Measurements from ENCODE around the gene SASH1.

GRCh38 chr6:148565930-148566663, 223.5 kb downstream of the SASH1 start:
- TF ChIP-seq CTCF (IDR thresholded peaks at IDR 0.05; ENCODE audit: low read depth, low read length, poor library complexity, severe bottlenecking) (no peak), EZH2phosphoT487 (IDR thresholded peaks at IDR 0.05; ENCODE audit: borderline replicate concordance, low read length) (no peak)

Data from DOHH2 (cell line).